Stimulated activated CD4-positive, alpha-beta T cell treated with anti-CD3 and anti-CD28 coated beads, Interleukin-12 subunit alpha, Interleukin-12 subunit beta, amount 100 ng/mL, for 48 hours (primary cell): Measurements from ENCODE around the gene SPN.
"Not testable (repeated sequence)": the region's sequence is repeated elsewhere in the genome, so short reads cannot be mapped to it uniquely, and the experiment has no call there.

Experiments used
- DNase-seq, 3 donors: peaks; one replicate each; pipeline ENCODE4 v3.0.0-alpha.2; 2020; ENCODE audit warnings: low read depth in 2 of 3, low spot score in 1 of 3

The SPN gene

DNA sequence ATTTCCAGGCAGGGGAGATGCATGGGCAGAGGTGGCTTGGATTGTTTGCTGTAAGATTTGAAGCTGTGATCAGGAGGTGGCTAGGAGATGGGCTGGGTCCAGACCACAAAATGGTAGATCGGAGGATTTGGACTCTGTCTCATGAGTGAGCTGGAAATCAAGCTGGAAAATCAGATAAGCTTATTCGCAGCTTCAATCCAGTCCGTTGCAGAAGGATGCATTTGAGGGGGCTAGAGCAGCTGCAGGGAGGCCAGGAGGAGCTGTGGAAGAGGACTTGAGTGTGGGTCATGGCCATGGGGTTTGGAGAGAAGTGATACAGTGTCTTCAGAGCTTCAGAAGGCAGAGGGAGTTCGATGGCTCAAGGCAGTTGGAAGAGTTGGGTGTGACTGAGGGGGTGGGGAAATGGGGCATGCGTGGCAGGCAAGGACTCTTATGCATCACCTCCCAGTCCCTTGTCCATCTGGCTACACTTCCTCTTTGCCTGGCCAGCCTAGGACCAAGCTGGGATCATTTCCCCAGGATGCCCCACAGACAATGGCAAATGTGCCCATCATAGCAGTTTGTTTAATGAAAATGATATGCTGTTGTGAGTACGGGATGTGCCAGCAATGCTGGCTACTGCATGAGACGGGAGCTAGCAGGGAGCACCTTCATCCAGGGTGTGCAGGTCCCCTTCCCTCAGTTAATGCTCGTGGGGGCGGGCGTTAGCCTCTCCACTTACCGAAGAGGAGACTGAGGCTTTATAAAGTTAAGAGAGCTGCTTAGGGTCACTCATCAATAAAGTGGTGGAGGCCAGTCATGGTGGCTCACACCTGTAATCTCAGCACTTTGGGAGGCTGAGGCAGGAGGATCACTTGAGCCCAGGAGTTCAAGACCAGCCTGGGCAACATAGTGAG, 36.5 kb downstream of the SPN start:
- DNase-seq, result no peak

- peak; percentile 55 to 69 (median 64) for DNase-seq
Measured at GRCh38 chr16:29700253-29700987, 37.4 kb downstream of the SPN start.

GRCh38 chr16:29701214-29701555, 38.1 kb downstream of the SPN start:
- DNase-seq, result no peak

DNA sequence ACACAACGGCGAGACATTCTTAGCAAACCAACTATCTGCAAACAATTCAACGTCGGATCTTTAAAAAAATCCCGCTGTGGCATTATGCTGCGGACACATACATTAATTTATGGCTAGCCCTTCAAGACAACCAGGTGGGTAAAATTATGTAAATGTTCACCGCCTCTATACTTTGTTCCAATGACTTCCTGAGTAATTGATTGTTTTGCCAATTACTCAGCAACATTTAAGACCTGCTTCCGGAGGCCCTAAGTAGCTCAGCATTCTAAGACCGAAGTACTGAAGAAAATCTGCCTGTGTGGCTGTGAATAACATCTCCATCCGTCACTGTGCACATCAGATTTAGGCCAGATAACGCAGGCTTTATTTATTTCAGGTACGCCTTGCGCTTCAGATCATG, 39.2 kb downstream of the SPN start:
- DNase-seq, result no peak

DNA sequence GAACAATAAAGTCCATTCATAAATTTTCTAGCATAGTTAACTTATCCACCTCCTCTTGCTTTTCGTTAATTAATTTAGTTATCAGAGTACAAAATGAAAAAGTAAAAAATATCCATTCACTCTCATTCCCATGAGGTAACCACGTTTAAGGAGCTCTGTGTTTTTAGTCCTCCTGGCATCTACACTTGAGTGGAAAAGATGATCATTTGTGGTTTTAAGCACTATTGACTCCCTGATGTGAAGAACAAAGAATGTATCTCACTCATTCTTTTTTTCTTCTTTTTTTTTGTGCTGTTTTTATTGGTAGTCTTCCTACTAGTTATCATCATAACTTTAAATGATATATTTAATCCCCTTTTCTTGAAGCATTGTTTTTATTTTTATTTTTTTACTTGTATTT, 42.0 kb downstream of the SPN start:
- no peak for DNase-seq

DNA sequence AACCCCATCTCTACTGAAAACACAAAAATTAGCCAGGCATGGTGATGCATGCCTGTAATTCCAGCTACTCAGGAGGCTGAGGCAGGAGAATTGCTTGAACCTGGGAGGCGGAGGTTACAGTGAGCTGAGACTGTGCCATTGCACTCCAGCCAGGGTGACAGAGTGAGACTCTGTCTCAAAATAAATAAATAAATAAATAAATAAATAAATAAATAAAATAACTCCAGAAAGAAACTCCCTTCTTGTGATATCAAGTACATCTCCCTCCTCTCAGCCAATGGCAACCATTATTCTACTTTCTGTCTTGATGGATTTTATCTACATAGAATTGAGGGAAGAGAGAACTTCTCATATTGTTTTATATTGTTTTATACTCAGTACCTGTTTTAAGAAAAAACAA, 44.1 kb downstream of the SPN start:
- DNase-seq, result not testable (repeated sequence)

- DNase-seq, result no peak
Measured at GRCh38 chr16:29708917-29709600, 46.0 kb downstream of the SPN start.

DNA sequence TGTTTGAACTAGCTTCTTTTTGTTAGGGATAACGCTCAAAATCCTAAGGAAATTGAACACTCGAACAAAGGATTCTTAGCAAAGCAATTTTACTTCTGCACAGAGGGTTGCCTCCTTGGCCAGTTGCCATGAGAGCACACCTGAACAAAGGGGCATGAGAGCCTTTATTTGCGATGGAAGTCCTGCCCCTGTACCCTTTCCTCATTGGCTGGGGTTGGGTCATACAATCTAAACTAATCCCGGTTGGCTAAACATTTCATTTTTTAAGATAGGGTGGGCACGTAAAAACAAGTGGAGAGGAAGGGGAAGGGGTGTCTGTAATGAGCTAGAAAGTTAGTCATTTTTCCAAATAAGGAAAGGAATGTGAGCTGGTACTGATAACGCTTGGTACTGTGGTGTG, 46.6 kb downstream of the SPN start:
- DNase-seq, result not testable (repeated sequence)

DNA sequence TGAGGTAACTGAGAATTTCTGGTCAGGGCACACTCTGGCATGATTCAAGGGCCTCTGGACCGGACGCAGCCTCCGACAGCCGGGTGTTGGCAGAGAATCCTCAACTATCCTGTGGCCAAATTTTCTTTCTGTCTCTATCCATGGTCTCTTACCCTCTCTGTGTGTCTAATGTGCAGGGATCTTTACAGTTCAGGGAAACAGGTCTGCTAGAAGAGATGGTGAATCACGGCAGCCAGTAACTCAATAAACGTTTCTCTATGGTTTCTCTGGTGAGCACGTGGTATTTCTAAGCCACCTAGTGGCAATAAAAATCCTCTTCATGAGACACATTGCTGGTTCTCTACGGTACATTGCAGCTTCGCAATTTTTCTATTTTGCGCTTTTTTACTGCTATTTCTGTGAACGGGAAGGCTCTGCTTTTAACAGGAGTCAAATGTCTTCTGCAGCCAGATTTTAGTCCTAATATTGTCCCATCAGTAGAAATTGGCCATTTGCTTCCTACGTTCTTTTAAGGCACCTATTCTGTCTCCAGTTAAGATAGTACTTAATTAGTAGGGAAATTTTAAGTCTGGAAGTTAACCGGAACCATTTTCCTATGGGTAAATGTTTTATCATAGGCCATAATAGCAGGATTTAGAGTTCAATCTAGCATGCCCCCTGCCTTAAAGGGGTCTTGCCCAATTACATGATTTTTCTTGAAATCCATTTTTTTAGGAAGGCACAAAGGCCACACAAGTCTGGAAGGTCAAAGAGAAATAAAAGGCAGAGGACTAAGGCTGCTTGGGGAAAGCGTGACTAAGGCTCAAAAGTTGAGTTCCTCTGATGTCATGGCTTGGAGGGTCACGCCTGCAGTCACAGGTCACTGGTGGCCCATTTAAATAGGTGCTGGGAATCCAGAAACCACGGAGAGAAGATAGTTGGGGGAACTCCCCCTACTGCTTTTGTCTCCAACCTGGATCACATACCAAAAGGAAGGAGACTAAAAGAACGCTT, 47.5 kb downstream of the SPN start:
- peak in 1 of 3 donors; percentile 50 for DNase-seq

- DNase-seq, result no peak
Measured at GRCh38 chr16:29712809-29713208, 49.8 kb downstream of the SPN start.

DNA sequence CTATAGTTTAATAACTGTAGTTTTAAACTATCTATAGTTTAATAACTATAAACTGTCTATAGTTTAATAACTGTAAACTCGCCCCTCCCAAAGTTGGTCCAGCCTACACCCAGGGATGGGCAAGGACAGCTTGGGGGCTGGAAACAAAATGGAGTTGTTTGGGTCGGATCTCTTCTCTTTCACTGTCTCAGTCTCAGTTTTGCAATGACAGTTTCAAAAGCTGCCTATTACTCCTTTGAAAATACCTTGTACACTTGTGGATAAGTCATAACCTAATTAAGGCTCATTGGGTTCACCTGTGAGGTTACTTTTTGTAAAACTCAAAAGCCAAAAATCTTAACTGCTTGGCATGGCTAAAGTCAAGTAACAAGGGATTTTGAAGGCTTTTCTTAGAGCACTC, 51.3 kb downstream of the SPN start:
- no peak for DNase-seq

DNA sequence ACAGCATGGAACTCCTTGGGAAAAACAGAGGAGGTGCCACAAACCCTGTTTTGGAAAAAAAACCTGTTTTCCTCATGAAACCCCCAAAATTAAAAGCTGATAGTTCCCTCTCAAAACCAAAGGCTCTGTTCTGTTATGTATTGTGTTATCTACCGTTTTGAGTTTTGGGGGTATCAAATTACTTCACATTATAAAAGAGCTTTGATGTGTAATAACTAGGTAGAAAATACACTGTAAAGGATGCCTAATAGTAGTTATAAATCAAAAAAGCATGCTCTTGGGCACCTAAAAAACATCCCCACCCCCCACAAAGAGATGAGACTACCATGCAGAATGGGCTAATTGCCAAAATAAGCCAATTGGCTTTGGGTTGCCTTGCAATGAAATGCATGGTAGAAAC, 51.9 kb downstream of the SPN start:
- DNase-seq, result no peak

DNA sequence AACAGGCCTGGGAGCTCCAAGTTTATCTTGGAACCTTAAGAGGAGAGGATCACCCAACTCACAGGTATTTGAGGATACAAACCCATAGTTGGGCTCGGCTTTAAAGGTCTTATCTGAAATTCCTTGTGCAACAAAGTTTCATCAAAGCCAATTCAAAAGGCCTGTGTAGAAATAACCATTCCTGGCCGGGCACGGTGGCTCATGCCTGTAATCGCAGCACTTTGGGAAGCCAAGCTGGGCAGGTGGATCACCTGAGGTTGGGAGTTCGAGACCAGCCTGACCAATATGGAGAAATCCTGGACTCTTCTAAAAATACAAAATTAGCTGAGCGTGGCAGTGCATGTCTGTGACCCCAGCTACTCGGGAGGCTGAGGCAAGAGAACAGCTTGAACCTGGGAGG, 54.1 kb downstream of the SPN start:
- DNase-seq, result no peak

GRCh38 chr16:29719063-29719462, 56.0 kb downstream of the SPN start:
- DNase-seq, result no peak
